Liver (tissue), 2 donors: ENCODE results near the gene HLA-DOB.

ENCODE experiments used
- CTCF ChIP-seq: fragments of 150-350 bp; IDR thresholded peaks from 2 replicates; pipeline ENCODE4 v1.5.1; 2017; ENCODE audit warnings: improper control_type of control experiment, low read depth, low read length; ENCODE audit not compliant: missing input control
- FOXA1 ChIP-seq: IDR thresholded peaks from 2 replicates; pipeline ENCODE4 v1.6.1; 2016; ENCODE audit warnings: antibody characterized with exemption
- REST ChIP-seq: IDR thresholded peaks from 2 replicates; pipeline ENCODE4 v1.6.1; 2016; ENCODE audit warnings: antibody characterized with exemption, mild to moderate bottlenecking
- donor health status: healthy.

- TF ChIP-seq CTCF: no peak
- no peak for TF ChIP-seq REST
- TF ChIP-seq FOXA1: no peak
Measured at GRCh38 chr6:32836873-32837272, 20.1 kb upstream of the HLA-DOB start.
